Lung (tissue), 12 donors: ENCODE results near the gene MYH7. TPM values are rescaled to one million over a fixed set of nuclear protein-coding genes. Genes with fewer than 3 reads are reported as not detected.

Experiments used
- ATAC-seq: fragments of 200-7000 bp; cut with Tn5 transposase; one replicate; pipeline ENCODE4 v1.9.1; 2020; ENCODE audit warnings: moderate number of reproducible peaks; ENCODE audit not compliant: insufficient read depth, low FRiP score
- DNase-seq, 3 donors: peaks; one replicate each; pipeline ENCODE4 v3.0.0-alpha.2; 2013 to 2017
- H3K27ac ChIP-seq, 2 donors: one replicate each; pipeline ENCODE4 v1.5.1; 2013; ENCODE audit warnings: mild to moderate bottlenecking in 2 of 2, moderate library complexity in 2 of 2, control low read depth in 1 of 2, inconsistent platforms in 1 of 2, low read depth in 1 of 2, low read length in 1 of 2
- H3K27me3 ChIP-seq, 3 donors: one replicate each; pipeline ENCODE4 v1.5.1; 2013; ENCODE audit warnings: low read length in 2 of 3; ENCODE audit not compliant: control insufficient read depth in 3 of 3, insufficient read depth in 3 of 3
- H3K36me3 ChIP-seq, 4 donors: one replicate each; pipeline ENCODE4 v1.5.1; 2013; ENCODE audit warnings: low read length in 4 of 4, mild to moderate bottlenecking in 1 of 4, moderate library complexity in 1 of 4; ENCODE audit not compliant: control insufficient read depth in 4 of 4, insufficient read depth in 4 of 4
- H3K4me1 ChIP-seq, 5 donors: one replicate each; pipeline ENCODE4 v1.5.1; 2013; ENCODE audit warnings: low read length in 5 of 5, mild to moderate bottlenecking in 2 of 5, moderate library complexity in 1 of 5; ENCODE audit not compliant: control insufficient read depth in 5 of 5, insufficient read depth in 5 of 5
- H3K4me3 ChIP-seq: one replicate; pipeline ENCODE4 v1.5.1; 2013; ENCODE audit warnings: mild to moderate bottlenecking, control low read depth, moderate library complexity
- H3K9ac ChIP-seq, 2 donors: one replicate each; pipeline ENCODE4 v1.5.1; 2013; ENCODE audit warnings: low read length in 2 of 2, control low read depth in 1 of 2; ENCODE audit not compliant: insufficient read depth in 1 of 2
- H3K9me3 ChIP-seq, 4 donors: one replicate each; pipeline ENCODE4 v1.5.1; 2013; ENCODE audit warnings: low read length in 3 of 4, mild to moderate bottlenecking in 1 of 4, moderate library complexity in 1 of 4; ENCODE audit not compliant: control insufficient read depth in 4 of 4, insufficient read depth in 3 of 4
- CTCF ChIP-seq: IDR thresholded peaks from 2 replicates; pipeline ENCODE4 v1.5.1; 2012; ENCODE audit warnings: mild to moderate bottlenecking; ENCODE audit errors: control extremely low read depth, extremely low read depth
- WGBS, 2 donors: extraction: QIAGEN DNeasy Blood & Tissue Kit; methylation state at CpG; one replicate each; pipeline ENCODE4 v1.1.7; 2013; 5-methylcytosine and 5-hydroxymethylcytosine counted together
- polyA plus RNA-seq, 2 donors: library from polyadenylated mRNA; stranded (reverse); fragments of 200-250 nt; gene quantifications; one replicate each; pipeline ENCODE4 v1.2.1, GENCODE V29; 2013
- total RNA-seq, 2 donors: library from RNA; depleted of rRNA in 1 of 2; stranded (reverse); fragments of >200 nt in 1 of 2; gene quantifications; one replicate each; pipeline ENCODE4 v1.2.1, GENCODE V29; 2014 to 2021
- donor health status: control.
- donor health status: control.
- donor health status: Bipolar disorder and iron deficiency.
- donor health status: healthy.
- donor health status: DM: yes; HTN: yes; CAD: no.

Gene MYH7
- total and polyA plus RNA-seq, 4 donors: 0.02 to 0.19 (median 0.09) TPM; not detected in 1

- ATAC-seq: no peak
- WGBS, 2 donors: 80 to 85% methylated on average over 2 of the region's 2 CpGs
These were observed 50.2 kb downstream of the MYH7 start for GRCh38 chr14:23385244-23385641.

GRCh38 chr14:23384364-23385080 is 50.9 kb downstream of the MYH7 start:
- H3K9me3 ChIP-seq: no peaks in the 10 kb centered on the region
- TF ChIP-seq CTCF: no peak
- ATAC-seq (no peak), DNase-seq (no peak)
- WGBS, 2 donors: 91 to 96% methylated on average over 29 of the region's 29 CpGs
- H3K27ac ChIP-seq: no peak overlapping the region
- H3K4me3 ChIP-seq: no peak overlapping the region
- H3K4me1 ChIP-seq: no peaks in the 10 kb centered on the region
- H3K27me3 ChIP-seq: no peaks in the 10 kb centered on the region
- peaks cover 0 to 10% (median 0%) of the 10 kb centered on the region in 4 donors for H3K36me3 ChIP-seq
- H3K9ac ChIP-seq: no peak overlapping the region

More at GRCh38 chr14:23385244-23385641, 50.2 kb downstream of the MYH7 start:
- Histone ChIP-seq H3K4me1 (no peaks in the 10 kb centered on the region), H3K4me3 (no peak overlapping the region), H3K27ac (no peak overlapping the region), H3K9me3 (no peaks in the 10 kb centered on the region), H3K36me3 (peaks cover 0 to 10% (median 0%) of the 10 kb centered on the region in 4 donors), H3K9ac (no peak overlapping the region), H3K27me3 (no peaks in the 10 kb centered on the region)
- DNase-seq: no peak
- TF ChIP-seq CTCF: no peak

- no peak for DNase-seq
- Histone ChIP-seq H3K4me1 (no peaks in the 10 kb centered on the region), H3K27ac (no peak overlapping the region), H3K9ac (no peak overlapping the region), H3K4me3 (no peak overlapping the region), H3K27me3 (no peaks in the 10 kb centered on the region), H3K9me3 (no peaks in the 10 kb centered on the region), H3K36me3 (peaks cover 0 to 10% (median 0%) of the 10 kb centered on the region in 4 donors)
- ATAC-seq: no peak
- no peak for TF ChIP-seq CTCF
- WGBS, 2 donors: 55 to 66% methylated on average over 10 of the region's 10 CpGs
These were observed 52.6 kb downstream of the MYH7 start for GRCh38 chr14:23382731-23383440.
